Lung (tissue), 12 donors: ENCODE measurements around the gene NDUFS7. TPM values are rescaled to one million over a fixed set of nuclear protein-coding genes. Genes with fewer than 3 reads are reported as not detected.

ENCODE experiments used
- ATAC-seq: fragments of 200-7000 bp; cut with Tn5 transposase; one replicate; pipeline ENCODE4 v1.9.1; 2020; ENCODE audit warnings: moderate number of reproducible peaks; ENCODE audit not compliant: insufficient read depth, low FRiP score
- DNase-seq, 3 donors: peaks; one replicate each; pipeline ENCODE4 v3.0.0-alpha.2; 2013 to 2017
- H3K27ac ChIP-seq, 2 donors: one replicate each; pipeline ENCODE4 v1.5.1; 2013; ENCODE audit warnings: mild to moderate bottlenecking in 2 of 2, moderate library complexity in 2 of 2, control low read depth in 1 of 2, inconsistent platforms in 1 of 2, low read depth in 1 of 2, low read length in 1 of 2
- H3K27me3 ChIP-seq, 3 donors: one replicate each; pipeline ENCODE4 v1.5.1; 2013; ENCODE audit warnings: low read length in 2 of 3; ENCODE audit not compliant: control insufficient read depth in 3 of 3, insufficient read depth in 3 of 3
- H3K36me3 ChIP-seq, 4 donors: one replicate each; pipeline ENCODE4 v1.5.1; 2013; ENCODE audit warnings: low read length in 4 of 4, mild to moderate bottlenecking in 1 of 4, moderate library complexity in 1 of 4; ENCODE audit not compliant: control insufficient read depth in 4 of 4, insufficient read depth in 4 of 4
- H3K4me1 ChIP-seq, 5 donors: one replicate each; pipeline ENCODE4 v1.5.1; 2013; ENCODE audit warnings: low read length in 5 of 5, mild to moderate bottlenecking in 2 of 5, moderate library complexity in 1 of 5; ENCODE audit not compliant: control insufficient read depth in 5 of 5, insufficient read depth in 5 of 5
- H3K4me3 ChIP-seq: one replicate; pipeline ENCODE4 v1.5.1; 2013; ENCODE audit warnings: mild to moderate bottlenecking, control low read depth, moderate library complexity
- H3K9ac ChIP-seq, 2 donors: one replicate each; pipeline ENCODE4 v1.5.1; 2013; ENCODE audit warnings: low read length in 2 of 2, control low read depth in 1 of 2; ENCODE audit not compliant: insufficient read depth in 1 of 2
- H3K9me3 ChIP-seq, 4 donors: one replicate each; pipeline ENCODE4 v1.5.1; 2013; ENCODE audit warnings: low read length in 3 of 4, mild to moderate bottlenecking in 1 of 4, moderate library complexity in 1 of 4; ENCODE audit not compliant: control insufficient read depth in 4 of 4, insufficient read depth in 3 of 4
- WGBS, 2 donors: extraction: QIAGEN DNeasy Blood & Tissue Kit; methylation state at CpG; one replicate each; pipeline ENCODE4 v1.1.7; 2013; 5-methylcytosine and 5-hydroxymethylcytosine counted together
- polyA plus RNA-seq, 2 donors: library from polyadenylated mRNA; stranded (reverse); fragments of 200-250 nt; gene quantifications; one replicate each; pipeline ENCODE4 v1.2.1, GENCODE V29; 2013
- total RNA-seq, 2 donors: library from RNA; depleted of rRNA in 1 of 2; stranded (reverse); fragments of >200 nt in 1 of 2; gene quantifications; one replicate each; pipeline ENCODE4 v1.2.1, GENCODE V29; 2014 to 2021
- TF ChIP-seq, protein P1 (sequence below): IDR thresholded peaks from 2 replicates; pipeline ENCODE4 v1.5.1; 2012; ENCODE audit warnings: mild to moderate bottlenecking; ENCODE audit errors: control extremely low read depth, extremely low read depth
- donor health status: control.
- donor health status: control.
- donor health status: Bipolar disorder and iron deficiency.
- donor health status: healthy.
- donor health status: DM: yes; HTN: yes; CAD: no.

The NDUFS7 gene
- total and polyA plus RNA-seq, 4 donors = 33.4 to 133 (median 108) TPM

DNA sequence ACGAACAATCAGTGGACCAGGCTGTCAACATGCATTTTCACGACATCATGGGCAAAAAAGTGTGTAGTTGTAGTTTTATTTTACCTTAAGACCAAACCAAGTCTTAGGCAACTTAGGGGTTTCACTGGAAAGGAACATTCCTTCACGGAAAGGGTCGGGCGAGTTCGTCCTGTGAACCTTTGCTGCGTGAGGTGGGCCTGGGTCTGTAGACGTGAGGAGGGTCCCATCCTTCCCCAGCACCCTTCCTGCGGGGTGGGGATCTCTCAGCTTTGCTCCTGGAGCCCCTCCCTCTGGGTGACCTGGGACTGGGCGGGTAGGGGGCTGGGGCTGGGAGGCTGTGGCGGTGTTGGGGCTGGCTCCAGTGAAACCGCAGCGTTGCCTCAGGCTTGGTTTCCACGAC lies 42.2 kb downstream of the NDUFS7 start:
- ATAC-seq = no peak
- no peaks in the 10 kb centered on the region for H3K27me3 ChIP-seq
- 94 to 96% methylated on average over 13 to 14 of the region's 14 CpGs for WGBS, 2 donors
- H3K4me1 ChIP-seq = no peaks in the 10 kb centered on the region
- no peak overlapping the region for H3K27ac ChIP-seq
- no peak overlapping the region for H3K9ac ChIP-seq
- TF ChIP-seq, protein P1, sequence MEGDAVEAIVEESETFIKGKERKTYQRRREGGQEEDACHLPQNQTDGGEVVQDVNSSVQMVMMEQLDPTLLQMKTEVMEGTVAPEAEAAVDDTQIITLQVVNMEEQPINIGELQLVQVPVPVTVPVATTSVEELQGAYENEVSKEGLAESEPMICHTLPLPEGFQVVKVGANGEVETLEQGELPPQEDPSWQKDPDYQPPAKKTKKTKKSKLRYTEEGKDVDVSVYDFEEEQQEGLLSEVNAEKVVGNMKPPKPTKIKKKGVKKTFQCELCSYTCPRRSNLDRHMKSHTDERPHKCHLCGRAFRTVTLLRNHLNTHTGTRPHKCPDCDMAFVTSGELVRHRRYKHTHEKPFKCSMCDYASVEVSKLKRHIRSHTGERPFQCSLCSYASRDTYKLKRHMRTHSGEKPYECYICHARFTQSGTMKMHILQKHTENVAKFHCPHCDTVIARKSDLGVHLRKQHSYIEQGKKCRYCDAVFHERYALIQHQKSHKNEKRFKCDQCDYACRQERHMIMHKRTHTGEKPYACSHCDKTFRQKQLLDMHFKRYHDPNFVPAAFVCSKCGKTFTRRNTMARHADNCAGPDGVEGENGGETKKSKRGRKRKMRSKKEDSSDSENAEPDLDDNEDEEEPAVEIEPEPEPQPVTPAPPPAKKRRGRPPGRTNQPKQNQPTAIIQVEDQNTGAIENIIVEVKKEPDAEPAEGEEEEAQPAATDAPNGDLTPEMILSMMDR = no peak
- no peak for DNase-seq
- no peak overlapping the region for H3K4me3 ChIP-seq
- H3K9me3 ChIP-seq = no peaks in the 10 kb centered on the region
- peaks cover 9 to 80% (median 33%) of the 10 kb centered on the region in 4 donors for H3K36me3 ChIP-seq

DNA sequence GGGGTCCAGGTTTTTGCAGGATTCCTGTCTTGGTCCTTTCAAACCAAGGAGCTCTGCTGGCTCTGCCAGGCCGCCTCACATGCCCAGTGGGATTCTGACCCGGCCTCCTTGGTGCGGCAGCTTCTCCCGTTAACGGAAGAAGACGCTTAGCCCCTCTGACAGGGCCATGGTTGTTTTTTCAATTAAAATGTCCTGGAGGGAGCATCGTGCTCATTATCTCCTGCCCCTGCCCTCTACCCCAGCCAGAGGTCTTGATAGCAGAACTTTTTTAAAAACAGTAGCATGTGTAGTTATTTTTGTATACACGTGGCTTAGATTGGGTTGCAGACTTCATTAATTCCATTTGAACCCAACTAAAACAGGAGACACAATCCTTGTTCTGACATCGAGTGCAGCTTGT lies 43.0 kb downstream of the NDUFS7 start:
- no peaks in the 10 kb centered on the region for H3K4me1 ChIP-seq
- peaks cover 9 to 76% (median 37%) of the 10 kb centered on the region in 4 donors for H3K36me3 ChIP-seq
- no peak for DNase-seq
- no peak overlapping the region for H3K9ac ChIP-seq
- no peak overlapping the region for H3K27ac ChIP-seq
- ATAC-seq = no peak
- no peaks in the 10 kb centered on the region for H3K9me3 ChIP-seq
- H3K4me3 ChIP-seq = no peak overlapping the region
- TF ChIP-seq, protein P1 = no peak
- no peaks in the 10 kb centered on the region for H3K27me3 ChIP-seq
- 87 to 90% methylated on average over 9 of the region's 9 CpGs for WGBS, 2 donors

- H3K27ac ChIP-seq = no peak overlapping the region
- no peak overlapping the region for H3K4me3 ChIP-seq
- 94 to 96% methylated on average over 24 to 27 of the region's 27 CpGs for WGBS, 2 donors
- TF ChIP-seq, protein P1 = no peak
- peaks cover 9 to 76% (median 38%) of the 10 kb centered on the region in 4 donors for H3K36me3 ChIP-seq
- H3K9me3 ChIP-seq = no peaks in the 10 kb centered on the region
- no peak for ATAC-seq
- no peak for DNase-seq
- H3K27me3 ChIP-seq = no peaks in the 10 kb centered on the region
- no peaks in the 10 kb centered on the region for H3K4me1 ChIP-seq
- H3K9ac ChIP-seq = no peak overlapping the region
Measured at GRCh38 chr19:1427221-1427920, 43.7 kb downstream of the NDUFS7 start.
